HG02798 (cell line): ENCODE results near the gene TNFSF10.
"Not testable (repeated sequence)": the region's sequence is repeated elsewhere in the genome, so short reads cannot be mapped to it uniquely, and the experiment has no call there.

Experiments used
- ATAC-seq: cut with Tn5 transposase; IDR thresholded peaks from one replicate; pipeline ENCODE4 v1.9.1; 2021; ENCODE audit warnings: mild to moderate bottlenecking; ENCODE audit not compliant: unreplicated experiment, poor library complexity

The TNFSF10 gene

DNA sequence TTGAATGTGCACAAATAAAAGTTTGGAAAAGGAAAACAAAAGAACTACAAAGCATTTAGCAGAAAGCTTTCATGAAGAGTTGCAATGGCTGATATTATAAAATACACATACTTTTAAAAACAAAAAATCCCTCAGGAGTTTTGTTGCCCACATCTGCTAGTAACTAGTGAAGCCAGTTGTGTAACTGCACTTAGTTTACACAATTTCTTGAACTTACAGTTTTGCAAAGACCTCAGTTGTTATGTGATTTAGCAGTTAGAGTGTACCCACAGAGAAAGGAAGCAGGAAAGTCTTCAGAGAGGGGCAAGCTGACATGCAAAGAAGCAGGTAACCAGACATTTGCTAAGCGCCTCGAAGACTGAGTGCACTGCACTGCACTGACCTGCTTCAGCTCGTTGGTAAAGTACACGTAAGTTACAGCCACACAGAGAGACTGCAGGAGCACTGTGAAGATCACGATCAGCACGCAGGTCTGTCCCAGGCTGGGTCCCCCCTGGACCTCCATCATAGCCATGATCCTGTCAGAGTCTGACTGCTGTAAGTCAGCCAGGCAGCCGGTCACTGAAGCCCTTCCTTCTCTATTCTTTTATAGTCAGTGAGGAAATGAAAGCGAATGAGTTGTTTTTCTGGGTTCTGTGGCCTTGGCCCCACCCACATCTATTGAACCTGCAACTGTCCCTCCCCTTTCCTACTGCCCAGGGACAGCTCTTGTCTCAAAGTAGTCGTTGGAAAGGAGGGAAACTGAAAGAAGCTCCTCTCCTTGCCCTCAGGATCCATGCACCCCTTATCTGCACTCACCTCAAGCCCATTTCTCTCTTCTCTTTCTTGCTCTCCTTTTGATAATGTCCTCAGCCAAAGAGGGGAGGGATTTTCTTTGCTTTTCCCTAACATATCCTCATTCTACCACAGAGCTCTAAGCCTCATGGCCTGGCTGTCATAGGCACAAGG, at the start of gene TNFSF10:
TSS of gene TNFSF10 (minus strand) at position 560 of the 948 bp plus-strand sequence. CDS start at position 514, 46 bp downstream.
- ATAC-seq, result peak; percentile 93

DNA sequence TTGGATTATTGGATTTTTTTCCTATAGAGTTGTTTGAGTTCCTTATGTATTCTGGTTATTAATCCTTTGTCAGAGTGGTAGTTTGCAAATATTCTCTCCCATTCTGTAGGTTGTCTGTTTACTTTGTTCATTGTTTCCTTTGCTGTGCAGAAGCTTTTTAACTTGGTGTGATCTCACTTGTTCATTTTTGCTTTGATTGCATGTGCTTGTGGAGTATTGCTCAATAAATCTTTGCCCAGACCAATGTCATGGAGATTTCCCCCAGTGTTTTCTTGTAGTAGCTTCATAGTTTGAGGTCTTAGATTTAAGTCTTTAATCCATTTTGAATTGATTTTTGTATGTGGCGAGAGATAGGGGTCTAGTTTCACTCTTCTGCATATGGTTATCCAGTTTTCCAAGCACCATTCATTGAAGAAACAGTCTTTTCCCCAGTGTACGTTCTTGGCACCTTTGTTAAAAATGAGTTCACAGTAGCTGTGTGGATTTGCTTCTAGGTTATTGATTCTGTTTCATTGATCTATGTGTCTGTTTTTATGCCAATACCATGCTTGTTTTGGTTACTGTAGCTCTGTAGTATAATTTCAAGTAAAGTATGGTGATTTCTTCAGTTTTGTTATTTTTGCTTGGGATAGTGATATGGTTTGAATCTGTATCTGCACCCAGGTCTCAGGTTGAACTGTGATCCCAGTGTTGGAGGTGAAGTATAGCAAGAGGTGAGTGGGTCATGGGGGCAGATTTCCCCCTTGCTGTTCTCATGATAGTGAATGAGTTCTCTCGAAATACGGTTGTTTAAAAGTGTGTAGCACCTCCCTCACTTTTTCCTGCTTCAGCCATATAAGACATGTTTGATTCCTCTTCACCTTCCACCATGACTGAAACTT, 46.1 kb upstream of the TNFSF10 start:
- no peak for ATAC-seq

DNA sequence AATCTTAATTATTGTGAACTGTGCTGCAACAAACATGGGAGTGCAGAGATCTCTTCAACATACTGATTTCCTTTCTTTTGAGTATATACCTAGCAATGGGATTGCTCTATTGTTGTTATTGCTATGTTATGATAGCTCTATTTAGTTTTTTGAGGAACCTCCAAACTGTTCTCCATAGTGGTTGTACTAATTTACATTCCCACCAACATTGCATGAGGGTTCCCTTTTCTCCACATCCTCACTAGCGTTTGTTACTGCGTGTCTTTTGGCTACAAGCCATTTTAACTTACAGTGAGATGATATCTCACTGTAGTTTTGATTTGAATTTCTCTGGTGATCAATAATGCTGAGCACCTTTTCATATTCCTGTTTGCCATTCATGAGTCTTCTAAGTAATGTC, 45.5 kb upstream of the TNFSF10 start:
- no peak for ATAC-seq

DNA sequence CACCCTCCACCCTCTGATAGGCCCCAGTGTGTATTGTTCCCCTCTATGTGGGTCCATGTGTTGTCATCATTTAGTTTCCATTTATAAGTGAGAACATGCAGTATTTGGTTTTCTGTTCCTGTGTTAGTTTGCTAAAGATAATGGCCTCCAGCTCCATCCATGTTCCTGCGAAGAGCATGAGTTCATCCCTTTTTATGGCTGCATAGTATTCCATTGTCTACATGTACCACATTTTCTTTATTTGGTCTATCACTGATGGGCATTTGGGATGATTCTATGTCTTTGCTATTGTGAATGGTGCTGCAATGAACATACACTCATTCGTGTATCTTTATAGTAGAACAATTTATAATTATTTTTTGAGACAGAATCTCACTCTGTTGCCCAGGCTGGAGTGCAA, 43.6 kb upstream of the TNFSF10 start:
- ATAC-seq, result not testable (repeated sequence)

DNA sequence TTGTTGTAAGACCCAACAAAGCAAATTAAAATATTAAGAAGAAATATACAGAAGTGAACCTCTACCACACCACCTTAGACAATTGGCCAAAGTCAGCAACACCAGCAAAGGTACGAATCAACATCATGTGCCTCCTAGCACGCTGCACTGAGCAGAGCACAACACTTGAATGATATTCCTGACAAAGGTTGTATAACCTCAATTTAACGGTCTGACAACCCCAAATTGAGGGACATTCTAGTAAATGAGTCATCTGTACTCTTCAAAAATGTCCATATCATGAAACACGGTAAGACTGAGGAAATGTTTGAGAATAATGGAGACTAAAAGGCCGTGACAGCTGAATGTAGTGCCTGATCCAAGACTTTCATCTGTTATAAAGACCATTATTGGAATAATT, 41.3 kb upstream of the TNFSF10 start:
- ATAC-seq, result no peak

DNA sequence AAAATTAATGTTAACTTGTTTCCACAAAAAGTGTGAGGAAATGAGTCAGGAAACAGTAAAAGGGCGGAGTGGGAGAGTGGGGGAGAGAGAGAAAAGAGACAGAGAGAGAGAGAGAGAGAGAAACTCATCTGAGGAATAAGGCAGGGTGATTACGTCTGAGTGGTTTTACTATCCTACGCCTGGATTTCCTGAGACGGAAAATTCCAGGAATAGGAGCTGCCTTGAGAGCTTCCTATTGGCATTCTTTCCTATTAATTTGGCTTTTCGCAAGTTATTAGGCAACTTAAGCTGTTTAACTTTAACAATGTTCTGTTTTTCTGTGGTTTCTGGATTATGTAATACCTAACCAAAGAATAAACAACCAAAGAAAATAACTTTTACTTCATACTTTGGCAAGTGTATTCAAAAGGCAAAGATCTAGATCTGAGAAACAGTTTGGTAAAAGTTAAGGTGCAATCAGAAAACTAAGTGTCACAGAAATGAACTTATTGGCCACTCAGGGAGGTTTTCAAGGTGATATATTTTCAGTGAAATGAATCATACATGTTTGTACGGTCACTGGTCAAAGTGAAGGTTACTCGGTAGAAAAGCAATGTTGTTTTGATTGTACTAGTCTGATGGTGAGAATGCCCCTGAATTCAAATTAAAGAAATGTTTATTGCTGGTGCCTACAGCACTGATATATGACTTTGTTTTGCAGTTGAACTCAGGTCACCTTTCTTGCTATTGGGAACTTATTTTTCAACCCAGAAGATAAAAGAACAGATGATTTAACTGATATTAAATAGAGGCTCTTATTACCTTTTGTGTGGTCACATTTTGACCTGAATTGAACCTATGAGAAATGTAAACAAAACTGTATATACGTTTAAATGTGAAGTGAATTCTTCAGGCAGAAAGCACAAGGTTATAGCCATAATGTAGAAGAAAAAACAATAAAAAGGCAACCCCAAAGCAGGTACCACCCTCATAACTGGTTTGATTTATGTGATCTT, 39.9 kb upstream of the TNFSF10 start:
- ATAC-seq, result peak; percentile 55

DNA sequence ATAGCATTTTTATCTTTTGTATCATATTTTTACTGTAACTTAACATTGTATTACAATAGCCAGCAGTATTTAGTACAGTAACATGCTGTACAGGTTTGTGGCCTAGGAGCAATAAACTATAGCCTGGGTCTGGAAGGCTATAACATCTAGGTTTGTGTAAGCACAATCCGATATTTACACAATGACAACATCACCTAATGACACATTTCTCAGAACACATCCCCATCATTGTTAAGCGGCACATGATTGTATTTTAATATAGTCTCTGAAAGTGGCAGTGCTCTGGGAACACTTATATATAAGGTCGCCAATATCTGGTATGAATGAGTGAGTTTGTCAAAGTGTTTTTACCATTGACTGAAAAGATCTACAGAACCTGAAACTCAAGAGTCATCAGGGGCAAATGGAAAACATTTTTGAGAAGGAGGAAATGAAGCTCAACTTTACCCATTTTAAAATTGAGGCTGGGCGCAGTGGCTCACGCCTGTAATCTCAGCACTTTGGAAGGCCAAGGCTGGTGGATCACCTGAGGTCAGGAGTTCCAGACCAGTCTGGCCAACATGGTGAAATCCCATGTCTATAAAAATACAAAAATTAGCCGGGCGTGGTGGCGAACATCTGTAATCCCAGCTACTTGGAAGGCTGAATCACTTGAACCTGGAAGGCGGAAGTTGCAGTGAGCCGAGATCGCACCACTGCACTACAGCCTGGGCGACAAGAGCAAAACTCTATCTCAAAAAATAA, 38.8 kb upstream of the TNFSF10 start:
- no peak for ATAC-seq

DNA sequence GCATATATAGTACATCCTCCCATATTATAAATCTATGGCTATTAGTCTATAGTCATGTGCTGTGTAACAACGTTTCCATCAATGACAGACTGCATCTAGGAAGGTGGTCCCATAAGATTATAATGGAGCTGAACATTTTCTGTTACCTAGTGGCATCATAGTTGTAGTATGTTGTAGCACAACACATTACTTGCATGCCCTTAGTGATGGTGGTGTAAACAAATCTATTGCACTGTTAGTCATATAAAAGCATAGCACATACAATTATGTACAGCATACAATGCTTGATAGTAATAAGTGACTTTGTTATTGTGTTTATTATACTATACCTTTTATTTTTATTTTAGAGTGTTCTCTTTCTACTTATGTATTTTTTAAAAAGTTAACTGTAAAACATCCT, 37.4 kb upstream of the TNFSF10 start:
- ATAC-seq, result no peak

DNA sequence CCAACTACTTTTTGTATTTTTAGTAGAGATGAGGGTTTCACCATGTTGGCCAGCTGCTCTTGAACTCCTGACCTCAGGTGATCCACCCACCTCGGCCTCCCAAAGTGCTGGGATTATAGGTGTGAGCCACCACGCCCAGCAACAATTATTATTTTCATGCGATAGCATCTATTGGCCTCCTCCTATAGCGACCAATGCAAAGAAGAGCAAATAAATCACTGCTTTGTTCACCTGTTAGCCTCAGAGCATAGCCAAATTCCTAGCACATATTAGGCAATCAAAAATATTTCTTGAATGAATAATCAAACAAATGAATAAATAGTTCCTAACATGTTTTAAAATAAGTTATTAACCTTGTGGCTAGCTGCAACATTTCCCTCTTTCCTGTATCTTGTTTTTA, 36.8 kb upstream of the TNFSF10 start:
- ATAC-seq, result no peak

DNA sequence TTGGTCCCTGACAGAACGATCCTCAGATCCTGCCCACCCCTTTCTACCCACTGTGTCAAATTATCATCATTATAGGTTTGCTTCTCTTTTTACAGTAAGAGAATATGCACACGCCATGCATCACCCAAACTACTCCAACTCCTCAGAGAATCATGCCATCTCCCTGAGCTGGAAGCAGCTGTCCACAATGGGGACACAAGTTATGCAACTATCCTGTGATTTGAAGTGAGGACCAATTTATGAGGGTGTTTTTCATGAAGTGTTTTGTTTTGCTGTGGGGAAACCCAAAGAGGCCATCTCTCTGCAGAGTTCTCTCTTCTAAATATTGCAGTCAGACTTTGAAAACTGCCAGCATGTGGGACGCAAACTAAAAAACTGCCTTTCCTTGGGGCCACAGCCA, 35.8 kb upstream of the TNFSF10 start:
- no peak for ATAC-seq

DNA sequence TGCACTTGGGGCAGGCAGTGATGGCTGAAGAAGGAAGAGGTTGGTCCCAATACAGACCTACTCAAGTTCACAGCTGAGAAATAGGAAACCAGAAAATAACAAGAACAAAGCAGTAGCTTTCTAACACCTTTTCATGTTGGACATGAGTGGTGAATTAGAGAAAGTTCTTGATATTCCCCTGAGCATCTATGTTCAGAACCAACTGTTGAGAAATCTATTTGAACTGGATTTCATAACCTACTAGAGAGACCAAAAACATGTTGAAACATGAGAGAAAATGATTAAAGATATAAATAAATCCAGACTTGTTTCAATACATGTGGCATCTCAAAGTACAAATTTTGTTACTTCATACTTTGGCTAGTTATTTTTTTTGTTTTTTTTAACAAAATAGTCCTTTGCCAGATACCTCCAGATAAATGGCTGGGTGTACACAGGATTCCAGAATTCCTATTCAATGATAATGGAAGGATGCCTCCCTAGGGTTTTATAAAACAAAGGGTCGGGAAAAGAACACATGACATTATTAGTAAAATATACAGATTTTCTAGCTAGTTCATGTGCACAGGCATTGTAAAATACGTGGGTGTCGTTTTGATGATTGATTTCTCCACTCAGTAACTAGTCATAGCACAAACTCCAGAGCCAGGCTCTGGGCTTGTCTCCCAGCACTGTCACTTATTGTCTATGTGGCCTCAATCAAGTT, 34.4 kb upstream of the TNFSF10 start:
- no peak for ATAC-seq

DNA sequence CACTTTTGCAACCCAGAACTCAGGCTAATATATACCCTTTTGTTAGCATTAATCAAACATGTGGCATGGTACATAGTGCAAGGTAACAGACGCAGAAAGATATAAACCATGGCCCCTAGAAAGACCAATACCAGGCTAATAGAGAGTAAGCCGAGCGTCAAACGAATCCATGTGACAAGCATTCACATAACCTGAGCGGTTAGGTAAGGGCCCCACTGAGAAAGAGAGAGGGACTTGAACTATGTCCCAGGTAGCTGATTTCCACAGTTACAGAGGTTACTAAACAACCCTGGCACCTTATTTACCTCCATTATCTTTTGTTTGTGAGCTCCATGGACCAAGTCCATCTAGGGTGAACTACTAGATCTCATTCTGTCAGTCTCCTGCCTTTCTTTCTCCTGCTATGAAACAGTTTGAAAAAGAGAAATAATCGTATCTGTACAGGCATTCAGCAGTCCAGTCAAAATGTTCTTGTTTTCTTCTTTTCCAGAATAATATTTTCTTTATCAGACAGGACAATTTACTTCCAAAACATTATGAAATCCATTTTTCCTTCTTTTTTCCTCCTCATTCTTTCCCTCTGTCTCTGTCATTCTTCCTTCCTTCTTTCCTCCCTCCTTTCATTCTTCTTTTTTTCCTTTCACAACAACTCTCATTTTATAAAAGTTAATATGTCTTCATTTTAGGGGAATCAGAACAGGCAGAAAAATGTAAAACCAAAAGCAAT, 30.5 kb upstream of the TNFSF10 start:
- ATAC-seq, result no peak

DNA sequence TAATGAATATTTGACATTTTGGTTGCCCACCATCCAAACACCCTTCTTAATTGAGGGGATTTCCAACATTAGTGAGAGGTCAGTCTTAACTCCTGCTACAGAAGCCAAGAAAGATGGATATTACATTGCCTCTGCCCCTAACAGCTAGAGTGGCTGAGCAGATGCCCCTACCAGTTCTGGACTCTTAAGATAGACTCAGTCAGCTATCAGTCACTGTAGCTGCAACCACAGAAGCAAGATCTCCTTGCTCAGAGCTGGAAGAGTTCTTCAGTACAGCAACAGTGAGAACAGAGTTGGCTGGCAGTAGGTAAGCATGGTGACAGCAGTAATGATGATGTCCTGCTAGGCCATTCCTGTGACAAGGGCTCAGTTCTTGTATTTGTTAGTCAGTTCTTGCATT, 29.4 kb upstream of the TNFSF10 start:
- no peak for ATAC-seq

DNA sequence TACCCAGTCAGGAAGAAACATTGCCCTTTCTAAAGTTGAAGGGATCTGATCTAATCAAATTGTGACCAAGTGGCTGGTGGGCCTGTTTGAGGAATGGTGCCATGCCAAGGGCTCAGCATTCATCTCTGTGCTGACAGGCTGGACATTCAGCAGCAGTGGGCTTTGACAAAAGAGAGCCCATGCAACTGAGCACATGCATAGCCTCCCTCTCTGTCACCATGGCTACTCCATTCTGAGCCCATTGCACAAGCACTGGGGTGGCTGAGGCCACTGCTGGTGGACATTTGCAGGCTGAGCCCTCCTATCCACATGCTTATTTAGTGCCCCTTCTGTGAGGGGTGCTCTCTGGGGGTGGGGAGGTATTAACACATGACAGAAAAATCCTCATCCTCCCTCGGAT, 28.6 kb upstream of the TNFSF10 start:
- ATAC-seq, result no peak

DNA sequence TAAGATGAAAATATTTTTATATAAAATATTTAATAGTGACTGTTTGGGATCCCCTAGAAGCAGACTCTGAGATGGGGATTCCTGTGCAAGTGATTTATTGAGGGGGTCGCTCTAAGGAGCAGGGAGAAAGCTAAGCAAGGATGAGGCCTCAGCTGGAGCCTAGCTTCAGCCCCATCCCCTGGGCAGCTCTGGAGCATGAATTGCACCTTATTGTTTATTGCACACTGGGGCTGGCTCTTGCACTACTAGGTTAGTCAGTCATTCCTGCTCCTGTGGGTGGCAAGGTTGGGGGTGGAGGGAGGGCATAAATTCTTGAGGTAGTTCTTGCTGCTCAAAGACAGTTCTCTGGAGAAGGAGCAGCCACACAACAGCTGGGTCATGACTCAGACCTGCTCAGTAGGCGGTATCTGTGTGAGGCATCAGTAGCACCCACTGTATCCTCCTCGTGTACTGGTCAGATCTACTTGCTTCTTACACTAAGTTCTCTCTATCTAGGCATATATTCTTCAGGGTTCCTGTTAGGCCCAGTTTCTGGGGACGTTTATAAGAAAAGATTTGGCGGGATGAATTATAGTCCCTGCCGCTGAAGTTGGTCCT, 27.2 kb upstream of the TNFSF10 start:
- ATAC-seq, result peak; percentile 87

DNA sequence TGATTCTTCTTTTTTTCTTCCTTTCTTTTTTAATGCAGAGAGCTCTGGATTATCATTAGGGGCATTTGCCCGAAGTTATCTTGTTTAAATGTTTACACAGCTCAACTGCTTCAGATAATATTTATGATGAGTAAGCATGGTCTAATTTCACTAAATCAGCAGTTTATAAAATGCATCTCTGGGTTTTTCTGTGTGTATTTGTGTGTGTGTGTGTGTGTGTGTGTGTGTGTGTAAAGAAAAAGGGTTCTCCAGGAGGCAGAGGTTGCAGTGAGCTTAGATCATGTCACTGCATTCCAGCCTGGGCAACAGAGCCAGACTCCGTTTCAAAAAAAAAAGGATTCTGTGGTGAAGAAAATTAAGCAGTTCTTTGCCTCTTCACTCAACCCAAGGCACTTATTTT, 25.9 kb upstream of the TNFSF10 start:
- ATAC-seq, result no peak

DNA sequence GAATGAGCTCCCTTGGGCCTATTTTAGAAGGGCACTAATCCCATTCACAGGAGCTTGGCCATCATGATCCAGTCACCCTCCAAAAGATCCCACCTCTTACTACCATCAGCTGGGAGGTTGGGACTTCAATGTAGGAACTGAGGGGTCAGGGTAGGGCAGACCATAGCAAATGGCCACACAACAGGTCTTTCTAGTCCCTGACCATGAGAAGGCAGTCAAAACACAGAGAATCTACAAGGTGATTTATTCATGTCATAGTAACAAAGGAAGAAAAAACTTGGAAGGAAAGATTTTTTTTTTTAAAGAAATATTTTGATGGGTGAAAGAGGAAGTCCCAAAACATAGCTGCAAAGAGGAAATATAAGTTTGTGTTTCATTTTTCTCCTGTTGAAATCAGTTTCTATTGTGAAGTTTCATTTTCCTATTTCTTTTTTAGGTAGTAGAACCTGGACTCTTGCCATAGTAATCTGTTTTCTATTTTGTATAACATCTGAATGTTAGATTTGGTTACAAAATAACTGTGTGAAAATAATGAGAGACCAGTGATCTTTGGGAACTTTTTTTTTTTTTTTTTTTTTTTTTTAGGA, 23.5 kb upstream of the TNFSF10 start:
- ATAC-seq, result no peak
